LoVo (cell line): ENCODE data around the gene TOMM6.
"Not testable (repeated sequence)": the region's sequence is repeated elsewhere in the genome, so short reads cannot be mapped to it uniquely, and the experiment has no call there.

Experiments used
- DNase-seq: peaks from one replicate; pipeline ENCODE4 v3.0.0-alpha.2; 2016; ENCODE audit warnings: low spot score

The TOMM6 gene

DNA sequence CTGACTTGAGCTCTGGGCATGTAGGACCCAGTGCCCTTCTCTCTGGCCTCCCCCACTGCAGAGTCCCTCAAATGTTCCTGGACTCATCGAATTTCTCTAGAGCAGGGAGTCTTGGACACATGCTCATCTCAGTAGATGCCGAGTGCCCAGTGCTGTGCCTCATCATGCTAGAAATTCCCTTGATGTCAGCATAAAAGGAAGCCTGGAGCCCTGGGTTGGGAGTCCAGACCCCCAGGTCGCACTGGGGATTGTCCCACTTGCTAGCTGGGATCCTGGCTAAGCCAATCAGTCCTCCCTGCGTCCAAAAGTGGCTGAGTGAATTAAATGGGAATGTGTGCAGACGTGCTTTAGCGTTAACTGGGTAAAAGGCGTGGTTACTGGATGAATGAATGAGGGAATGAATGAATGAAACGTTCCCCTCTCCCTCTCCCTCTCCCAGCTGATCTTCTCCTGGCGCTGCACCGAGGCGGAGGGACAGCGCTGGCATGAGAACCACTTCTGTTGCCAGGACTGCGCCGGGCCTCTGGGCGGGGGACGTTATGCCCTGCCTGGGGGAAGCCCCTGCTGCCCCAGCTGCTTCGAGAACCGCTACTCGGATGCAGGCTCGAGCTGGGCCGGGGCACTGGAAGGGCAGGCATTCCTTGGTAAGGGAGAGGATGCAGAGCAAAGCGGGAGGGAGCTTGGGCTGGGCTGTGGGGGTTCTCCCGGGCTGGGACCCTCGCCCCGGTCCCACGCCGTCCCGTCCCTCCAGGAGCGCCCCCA is 1.6 kb upstream of the TOMM6 start:
- no peak for DNase-seq

DNA sequence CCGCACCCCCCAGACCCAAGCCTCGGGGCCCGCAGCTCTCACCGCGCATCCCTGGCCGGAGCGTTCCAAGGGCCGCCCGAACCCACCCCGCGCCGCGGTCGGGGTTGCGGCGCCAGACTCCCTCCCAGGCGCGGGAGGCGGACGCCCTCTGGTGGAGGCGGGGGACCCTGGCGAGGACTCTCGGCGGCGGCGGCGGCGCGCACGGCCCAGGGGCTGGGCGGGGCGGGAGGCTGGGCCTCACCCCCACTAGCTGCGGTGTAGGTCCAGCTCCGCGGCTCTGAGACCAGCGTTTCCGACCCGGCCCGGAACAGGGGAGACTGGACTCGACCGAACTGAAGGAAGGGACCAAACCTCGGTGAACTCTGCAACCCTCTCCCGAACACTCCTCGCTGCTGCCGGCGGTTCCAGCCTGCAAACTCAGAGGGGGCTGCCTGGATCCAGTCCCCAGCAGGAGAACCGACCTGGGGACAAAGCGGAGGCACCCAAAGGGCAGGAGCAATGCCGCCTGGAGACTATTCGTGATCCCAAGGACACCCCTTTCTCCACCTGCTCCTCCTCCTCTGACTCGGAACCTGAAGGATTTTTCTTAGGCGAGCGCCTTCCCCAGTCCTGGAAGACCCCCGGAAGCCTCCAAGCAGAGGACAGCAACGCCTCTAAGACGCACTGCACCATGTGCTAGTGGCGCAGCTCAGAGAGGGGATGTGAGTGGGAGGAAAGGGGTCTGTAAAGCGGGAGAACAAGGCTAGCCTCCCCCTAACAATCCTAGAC is 859 bp upstream of the TOMM6 start:
- peak; percentile 87 for DNase-seq

DNA sequence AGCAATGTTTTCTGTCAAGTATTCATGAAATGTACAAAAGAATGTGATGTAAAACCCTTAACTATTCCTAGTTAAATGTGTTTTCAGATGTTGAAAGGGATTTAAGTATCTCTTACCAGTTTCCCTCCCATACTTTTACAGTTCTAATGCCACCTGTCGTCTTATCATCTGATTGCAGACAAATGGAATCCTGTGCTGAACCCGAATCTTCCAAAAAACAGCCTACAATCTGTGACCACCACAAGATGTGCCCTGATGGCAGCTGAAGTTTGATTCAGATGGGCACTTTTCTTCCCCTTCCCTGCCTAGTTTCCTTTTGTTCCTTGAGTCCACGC is 1.9 kb downstream of the TOMM6 start:
- no peak for DNase-seq

DNA sequence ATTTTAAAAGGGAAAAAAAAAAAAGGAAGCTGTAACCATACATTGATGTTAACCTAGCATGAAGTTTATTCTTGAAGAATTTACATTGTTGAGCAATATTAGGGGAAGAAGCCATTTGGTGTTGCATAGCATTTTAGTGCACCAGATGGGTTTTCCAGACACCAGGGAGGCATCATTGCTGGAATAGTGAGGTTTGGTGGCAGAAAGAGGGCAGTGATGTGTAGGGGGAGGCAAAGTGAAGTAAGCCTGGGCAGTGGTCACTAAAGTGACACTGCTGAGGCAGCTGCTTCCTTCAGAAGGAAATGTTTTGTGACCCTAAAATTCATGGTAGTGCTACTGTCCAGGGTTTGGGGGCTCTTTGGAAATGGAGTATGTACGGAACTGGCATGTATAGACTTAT is 2.6 kb downstream of the TOMM6 start:
- no peak for DNase-seq

DNA sequence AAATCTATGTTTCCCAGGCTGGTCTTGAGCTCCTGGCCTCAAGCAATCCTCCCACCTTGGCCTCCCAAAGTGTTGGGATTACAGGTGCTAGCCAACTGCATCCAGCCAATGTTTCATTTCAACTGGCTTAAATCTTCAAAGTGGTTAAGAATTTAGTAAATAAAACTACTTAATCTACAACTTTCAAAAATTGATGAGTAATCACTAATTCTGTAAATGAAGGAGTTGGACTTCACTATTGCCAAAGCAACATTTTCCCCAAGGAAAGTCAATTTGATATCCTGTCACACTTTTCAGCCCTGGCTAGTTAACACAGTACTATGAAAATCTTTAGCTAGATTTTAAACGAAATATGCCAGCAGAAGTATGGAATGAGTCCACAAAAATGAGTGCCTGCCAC is 3.8 kb downstream of the TOMM6 start:
- no peak for DNase-seq

DNA sequence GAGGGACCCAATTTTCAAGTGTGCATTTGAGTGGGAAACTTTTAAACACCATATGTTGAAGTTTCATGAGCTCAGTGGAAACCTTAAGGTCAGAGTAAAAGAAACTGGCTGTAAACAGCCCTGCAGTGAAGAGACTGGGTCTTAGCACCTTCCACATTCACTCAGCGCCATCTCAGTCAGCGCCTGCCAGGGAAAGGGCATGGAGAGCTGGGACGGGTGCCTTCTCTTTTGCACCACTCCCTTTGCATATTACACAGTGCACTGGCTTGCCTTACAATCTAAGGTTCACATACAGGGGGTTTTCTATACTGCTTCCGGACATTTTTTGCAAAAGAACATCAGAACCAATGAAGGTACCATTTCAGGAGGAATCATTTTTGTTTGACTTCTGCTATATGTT is 4.5 kb downstream of the TOMM6 start:
- no peak for DNase-seq

DNA sequence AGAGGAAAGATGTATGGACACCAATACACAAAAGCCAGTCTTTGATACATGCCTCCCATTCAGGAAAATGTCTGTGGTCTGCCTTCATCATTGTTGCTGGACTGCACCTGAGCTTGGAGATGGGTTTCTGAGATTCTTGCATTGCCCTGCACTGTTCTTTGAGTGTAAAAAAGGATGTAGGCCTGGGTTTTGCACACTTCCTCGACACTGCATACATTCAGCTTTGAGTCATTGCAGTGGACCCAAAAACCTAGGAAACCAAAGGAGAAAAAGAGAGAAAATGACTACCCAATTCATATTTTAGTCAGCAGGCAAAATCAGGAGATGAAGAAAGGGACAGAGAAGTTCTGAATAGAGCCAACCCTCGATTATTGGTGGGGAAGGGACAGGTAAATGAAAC is 9.0 kb downstream of the TOMM6 start:
- no peak for DNase-seq

DNA sequence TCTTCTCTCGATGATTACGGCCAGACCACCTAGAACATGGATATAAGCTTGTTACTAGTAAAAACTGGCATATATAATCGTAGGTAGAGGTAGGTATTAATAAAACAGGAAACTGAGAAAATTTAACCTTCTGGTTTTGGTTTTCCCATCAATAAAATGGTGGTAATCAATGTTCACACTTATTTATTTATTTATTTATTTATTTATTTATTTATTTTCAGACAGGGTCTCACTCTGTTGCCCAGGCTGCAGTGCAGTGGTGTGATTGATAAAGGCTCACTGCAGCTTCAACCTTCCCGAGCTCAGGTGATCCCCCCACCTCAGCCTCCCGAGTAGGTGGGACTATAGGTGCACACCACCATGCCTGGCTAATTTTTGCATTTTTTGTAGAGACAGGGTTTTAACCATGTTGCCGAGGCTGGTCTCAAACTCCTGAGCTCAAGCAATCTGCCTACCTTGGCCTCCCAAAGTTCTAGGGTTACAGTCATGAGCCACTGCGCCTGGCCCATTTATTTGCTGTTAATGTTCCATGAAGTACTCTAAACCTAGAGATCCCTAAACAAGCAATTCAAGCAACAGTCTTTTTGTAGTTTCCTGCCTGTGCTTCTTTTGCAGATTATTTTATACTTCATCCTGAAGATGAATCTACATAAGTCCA is 11.5 kb downstream of the TOMM6 start:
- no peak for DNase-seq

DNA sequence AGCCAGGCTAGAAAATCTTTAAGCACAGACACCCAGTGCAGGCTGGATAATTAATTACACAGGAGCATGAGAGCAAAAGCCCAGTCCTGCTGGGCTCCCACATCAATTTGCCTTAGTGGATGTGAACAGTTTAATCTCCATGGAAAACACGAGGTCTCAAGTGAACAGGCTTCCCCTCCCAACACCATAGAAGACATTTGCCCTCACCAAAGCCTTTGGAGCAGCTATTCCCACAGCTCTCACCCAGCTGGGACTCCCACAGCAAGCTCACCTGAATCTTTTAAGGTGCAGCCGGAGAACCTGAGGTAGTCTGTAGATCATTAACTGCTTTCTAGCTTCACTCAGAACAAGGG is 12.0 kb downstream of the TOMM6 start:
- no peak for DNase-seq

DNA sequence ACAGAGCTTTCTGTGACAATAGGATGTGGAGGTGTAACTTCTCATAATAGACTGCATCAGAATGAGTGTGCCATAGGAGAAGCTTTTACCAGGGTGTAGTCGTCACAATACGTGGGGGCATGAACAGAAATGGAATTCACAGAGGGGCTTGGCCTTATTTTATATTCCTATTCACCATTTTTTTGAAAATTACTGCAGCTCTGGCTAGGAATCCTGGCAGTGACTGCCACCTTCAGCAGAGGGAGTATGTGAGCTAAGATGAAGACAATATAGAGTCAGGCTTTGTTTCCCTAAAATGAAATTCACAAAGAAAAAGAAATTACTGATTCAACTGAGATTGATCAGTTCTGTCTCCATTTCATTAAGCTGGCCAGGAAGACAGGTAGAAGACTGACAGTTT is 13.9 kb downstream of the TOMM6 start:
- DNase-seq = no peak

DNA sequence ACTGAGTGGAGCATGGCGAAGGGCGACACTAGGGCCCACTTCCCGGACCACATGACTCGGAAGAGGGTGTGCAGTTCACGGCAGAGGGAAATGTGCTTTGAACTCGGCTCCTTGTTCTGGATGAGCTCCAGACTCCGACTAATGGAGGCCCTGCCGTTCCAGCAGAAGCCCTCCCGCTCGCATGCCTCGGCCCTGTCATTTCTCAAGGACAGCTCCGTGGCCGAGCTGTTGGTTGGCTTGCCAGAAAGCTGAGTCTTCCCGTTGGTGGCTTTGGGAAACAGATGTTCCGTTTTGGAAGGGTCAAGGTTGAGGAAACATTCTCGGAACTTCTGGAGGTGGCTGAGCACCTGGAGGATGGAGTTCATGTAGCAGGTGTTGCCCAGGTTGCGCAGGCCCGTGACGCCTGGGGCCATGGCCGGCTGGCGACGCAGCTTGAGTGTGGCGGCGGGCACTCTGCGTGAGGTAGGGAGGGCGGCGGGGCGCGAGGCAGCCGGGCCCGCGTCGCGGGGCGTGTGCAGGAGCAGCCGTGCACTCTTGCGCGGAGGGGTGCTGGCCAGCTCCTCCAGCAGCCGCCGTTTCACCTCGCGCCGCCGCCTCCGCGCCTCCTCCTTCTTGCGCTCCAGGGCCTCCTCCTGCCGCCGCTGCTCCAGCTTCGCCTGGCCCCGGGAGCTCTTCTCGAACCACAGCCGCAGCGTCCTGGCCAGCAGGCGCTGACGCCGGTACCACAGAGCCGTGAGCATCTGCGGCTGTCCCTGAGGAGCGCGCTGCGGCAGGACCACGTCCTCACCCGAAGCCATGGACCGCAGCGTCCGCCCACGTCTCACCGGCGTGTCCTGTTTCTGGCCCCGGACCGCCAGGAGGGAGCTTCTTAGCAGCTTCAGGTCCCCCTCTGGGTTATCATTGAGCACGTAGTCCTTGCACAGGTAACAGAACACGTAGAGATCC is 18.6 kb downstream of the TOMM6 start:
- DNase-seq = no peak

DNA sequence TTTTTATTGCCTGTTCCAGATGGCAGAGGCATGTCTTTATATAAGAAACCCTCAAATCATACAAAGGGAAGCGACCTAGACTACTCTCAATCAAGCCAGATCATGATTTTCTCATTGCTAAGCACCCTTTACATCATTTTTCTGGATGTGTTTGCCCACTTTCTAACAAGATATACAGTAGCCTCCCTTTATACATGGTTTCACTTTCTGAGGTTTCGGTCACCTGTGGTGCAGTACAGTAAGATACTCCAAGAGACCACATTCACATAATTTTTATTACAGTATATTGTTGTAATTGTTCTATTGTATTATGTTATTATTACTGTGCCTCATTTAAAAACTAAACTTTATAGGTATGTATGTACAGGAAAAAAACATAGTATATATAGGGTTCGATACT is 23.6 kb downstream of the TOMM6 start:
- DNase-seq = no peak

DNA sequence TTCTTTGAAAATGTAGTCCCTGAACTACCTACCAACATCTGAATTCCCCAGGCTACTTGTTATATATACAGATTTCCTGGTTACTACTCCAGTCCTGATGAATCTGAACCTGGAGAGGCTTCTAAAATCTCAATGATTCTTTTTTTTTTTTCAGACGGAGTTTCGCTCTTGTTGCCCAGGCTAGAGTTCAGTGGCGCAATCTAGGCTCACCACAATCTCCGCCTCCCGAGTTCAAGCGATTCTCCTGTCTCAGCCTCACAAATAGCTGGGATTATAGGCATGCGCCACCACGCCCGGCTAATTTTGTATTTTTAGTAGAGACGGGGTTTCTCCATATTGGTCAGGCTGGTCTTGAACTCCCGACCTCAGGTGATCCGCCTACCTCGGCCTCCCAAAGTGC is 24.5 kb downstream of the TOMM6 start:
- not testable (repeated sequence) for DNase-seq

DNA sequence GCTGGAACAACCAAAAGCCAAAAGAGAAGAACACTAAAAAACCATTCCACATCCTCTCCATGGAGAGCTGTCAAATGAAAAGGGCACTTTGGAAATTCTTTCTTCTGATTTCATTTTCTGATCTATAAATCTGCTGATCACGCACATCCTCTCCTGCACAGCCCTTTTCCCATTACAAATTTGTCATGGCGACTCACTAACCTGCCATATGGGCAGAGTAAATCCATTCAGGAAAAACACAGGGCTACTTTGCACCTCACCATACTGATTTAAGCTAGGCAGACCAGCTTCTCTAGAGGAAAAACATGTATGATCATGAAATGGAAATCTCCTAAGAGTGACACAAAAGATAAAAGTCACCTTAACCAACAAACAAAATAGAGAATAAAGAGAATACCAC is 26.0 kb downstream of the TOMM6 start:
- no peak for DNase-seq

DNA sequence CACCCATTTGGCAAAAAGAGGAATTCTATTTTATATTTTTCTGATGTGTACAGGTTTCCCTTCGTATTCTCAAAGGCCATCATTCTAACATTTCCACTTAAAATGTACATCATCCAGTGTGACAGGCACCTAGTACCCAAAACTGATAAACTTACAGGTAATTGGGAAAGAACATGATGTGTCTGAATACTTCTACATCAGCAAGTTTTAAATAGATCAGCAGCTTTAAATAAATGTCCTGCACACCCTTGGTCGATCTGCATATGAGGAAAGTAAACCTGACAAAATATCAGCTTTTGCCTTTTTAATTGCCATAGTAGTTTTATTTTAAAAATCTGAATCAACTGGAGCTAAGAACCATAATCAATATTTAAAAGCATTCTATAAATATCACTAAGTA is 26.5 kb downstream of the TOMM6 start:
- no peak for DNase-seq

DNA sequence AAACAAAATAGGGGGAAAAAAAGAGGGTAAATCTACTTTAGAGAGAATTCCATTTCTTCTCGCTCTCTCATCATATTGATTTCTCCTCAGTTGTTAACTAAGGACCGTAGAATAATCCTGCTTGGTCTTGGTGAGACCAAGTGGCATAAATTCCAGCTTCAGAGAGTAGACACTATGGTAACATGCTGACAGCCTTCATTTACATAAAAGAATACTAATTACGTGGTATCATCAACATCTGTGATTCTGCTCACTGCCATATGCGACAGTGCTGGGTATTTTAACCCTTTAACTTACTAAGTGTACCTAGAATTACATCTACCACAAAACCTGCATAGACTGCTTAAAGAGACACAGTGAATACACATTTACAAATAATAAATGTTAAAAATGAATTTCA is 27.1 kb downstream of the TOMM6 start:
- DNase-seq = no peak

DNA sequence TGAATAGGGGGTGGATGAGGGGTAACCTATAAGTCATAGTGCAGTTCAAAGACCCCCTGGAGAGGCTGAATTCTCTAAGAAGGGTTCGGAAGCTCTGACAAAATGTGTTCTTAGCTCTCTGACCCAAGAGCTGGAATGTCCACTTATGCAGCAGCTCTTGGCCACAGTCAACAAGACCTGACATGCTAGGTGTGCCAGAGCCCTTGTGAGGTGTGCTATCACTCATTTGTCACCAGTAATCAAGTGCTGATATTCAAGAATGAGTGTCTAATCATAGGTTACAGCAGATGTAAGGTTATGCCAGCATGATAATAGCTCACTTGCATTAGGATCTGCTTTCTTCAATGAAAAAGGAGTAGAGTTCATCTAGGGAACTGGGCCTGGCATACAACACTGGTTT is 28.1 kb downstream of the TOMM6 start:
- DNase-seq = no peak

DNA sequence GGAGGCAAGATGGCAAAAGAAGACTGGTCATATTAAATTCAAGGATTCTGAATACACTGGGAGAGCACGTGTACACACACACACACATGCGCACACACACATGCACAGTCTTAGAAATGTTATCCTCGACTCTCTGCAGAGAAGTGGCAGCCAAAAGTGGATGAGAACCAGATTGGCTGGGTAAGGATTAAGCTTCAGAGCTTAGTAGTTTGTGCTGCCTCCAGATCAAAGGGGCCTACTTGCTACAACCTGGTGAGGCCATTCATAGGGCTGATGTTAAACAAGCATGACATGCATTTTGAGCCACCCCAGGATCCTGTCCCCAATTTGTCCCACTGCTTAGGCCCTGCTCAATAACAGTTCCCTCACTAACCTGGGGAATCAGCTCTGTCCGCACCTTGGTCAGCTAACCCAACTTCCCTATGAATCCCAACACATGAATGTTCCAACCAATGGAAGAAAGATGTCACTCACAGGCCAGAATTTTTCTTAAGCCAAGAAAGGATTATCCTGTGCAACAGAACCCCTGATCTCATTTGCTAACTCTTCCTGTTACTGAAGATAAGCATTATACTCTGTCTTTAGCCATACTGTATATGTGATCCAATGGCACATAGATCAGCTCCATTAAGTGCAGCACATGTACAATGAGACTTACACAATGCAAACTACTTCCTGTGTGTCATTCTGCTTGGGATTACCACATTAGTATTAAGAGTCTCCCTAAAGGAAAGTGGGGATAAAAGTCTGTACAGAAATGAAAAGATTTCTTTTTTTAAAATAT is 31.0 kb downstream of the TOMM6 start:
- DNase-seq = no peak

DNA sequence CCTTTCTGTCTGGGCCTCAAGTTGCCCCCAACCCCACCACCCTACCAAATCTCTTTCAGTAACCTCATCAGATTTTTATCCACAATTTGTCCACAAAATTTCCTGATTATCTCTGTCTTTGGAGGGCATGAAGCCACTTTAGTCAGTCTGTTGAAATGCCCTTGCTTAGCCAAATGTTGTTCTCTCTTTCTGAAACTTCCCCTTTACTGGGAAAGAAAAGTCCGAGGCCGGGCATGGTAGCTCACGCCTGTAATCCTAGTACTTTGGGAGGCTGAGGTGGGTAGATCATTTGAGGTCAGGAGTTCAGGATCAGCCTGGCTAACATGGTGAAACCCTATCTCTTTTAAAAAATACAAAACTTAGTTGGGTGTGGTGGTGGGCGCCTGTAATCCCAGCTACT is 33.8 kb downstream of the TOMM6 start:
- DNase-seq = no peak

DNA sequence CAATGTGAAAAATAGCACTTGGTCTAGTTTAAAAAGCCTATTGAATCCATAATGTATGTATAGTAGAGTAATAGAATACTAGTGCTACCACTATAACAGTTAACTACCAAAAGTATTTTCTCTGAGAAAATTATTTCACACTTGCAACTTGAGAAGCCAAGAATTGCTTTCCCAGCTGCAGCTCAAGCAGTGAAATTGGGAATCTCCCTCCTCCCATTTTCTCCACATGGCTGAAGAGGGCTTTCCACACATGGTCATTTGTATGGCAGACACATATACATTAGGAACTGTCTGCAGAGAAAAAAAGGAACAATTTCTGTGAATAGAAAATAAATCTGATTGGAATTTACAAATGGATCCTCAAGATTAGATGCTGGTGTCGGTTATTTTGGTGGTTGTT is 34.5 kb downstream of the TOMM6 start:
- no peak for DNase-seq

DNA sequence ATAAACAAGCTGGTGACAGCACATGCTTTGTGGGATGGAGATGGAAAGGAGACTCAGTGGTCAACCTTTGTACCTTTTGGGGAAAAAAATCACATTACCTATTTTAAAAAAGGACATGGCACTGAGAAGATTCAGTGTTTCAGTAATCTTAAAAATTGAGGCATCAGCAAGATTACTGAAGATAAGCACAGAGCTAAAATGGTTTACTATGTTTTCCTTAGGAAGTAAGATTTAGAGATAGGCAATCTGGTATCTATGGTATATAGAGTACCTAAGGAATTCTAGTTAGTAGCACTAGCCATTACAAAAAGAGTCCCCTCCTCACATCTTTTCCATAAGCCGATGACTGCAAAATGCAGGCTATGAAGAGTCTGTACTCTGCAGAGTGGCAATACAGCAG is 35.7 kb downstream of the TOMM6 start:
- DNase-seq = no peak
